SK-N-SH (cell line): ENCODE results near the gene TSPAN3. TPM values are rescaled to one million over a fixed set of nuclear protein-coding genes. Genes with fewer than 3 reads are reported as not detected.

Experiments
- CTCF ChIA-PET: fragments of 300-600, 350-600 bp; formaldehyde crosslinking; extraction: SDS; loops from one replicate; lab custom pipeline; 2021; lab: Yijun Ruan, JAX
- POLR2A ChIA-PET: fragments of 350-600 bp; sonication (Branson Sonifier 250); formaldehyde crosslinking; extraction: SDS; loops from one replicate; lab custom pipeline; 2020; ENCODE audit warnings: antibody characterized with exemption, inconsistent platforms; lab: Yijun Ruan, JAX
- DNase-seq: peaks from one replicate; pipeline ENCODE4 v3.0.0; 2012
- H2AFZ ChIP-seq: fragments of 200-600 bp; sonication (generic); 2 replicates; pipeline ENCODE4 v1.8.1; 2016; ENCODE audit warnings: antibody characterized with exemption, mild to moderate bottlenecking, low read depth
- H3F3A ChIP-seq: fragments of 200-600 bp; sonication (generic); replicated peaks from 2 replicates; pipeline ENCODE3; 2016; ENCODE audit warnings: antibody characterized with exemption, mild to moderate bottlenecking; ENCODE audit not compliant: insufficient read depth
- H3K27ac ChIP-seq, 2 experiments: fragments of 200-500 bp in 1 of 2; fragments of 200-600 bp in 1 of 2; sonication (Bioruptor generic) in 1 of 2; sonication (generic), shearing (Covaris generic) in 1 of 2; 2 replicates each; pipeline versions ENCODE4 v1.5.1 to v1.6.1; 2014 to 2016; ENCODE audit warnings: low read depth in 2 of 2, inconsistent platforms in 1 of 2, low read length in 1 of 2, mild to moderate bottlenecking in 1 of 2, mixed read lengths in 1 of 2
- H3K27me3 ChIP-seq: fragments of 200-600 bp; sonication (generic), shearing (Covaris generic); 2 replicates; pipeline ENCODE4 v1.6.1; 2016; ENCODE audit warnings: mixed run types; ENCODE audit not compliant: insufficient read depth
- H3K36me3 ChIP-seq, 2 experiments: fragments of 200-500 bp in 1 of 2; fragments of 200-600 bp in 1 of 2; sonication (Bioruptor generic) in 1 of 2; sonication (generic) in 1 of 2; replicated peaks in 1 of 2; 2 replicates each; pipeline versions ENCODE3 to v1.5.1; 2014 to 2016; ENCODE audit warnings: low read length in 1 of 2, mild to moderate bottlenecking in 1 of 2; ENCODE audit not compliant: insufficient read depth in 2 of 2, control insufficient read depth in 1 of 2
- H3K4me1 ChIP-seq, 2 experiments: fragments of 200-500 bp in 1 of 2; fragments of 200-600 bp in 1 of 2; sonication (Bioruptor generic) in 1 of 2; sonication (generic), shearing (Covaris generic) in 1 of 2; 2 replicates each; pipeline versions ENCODE4 v1.5.1 to v1.6.1; 2014 to 2016; ENCODE audit warnings: low read depth in 1 of 2, low read length in 1 of 2, mixed run types in 1 of 2; ENCODE audit not compliant: insufficient read depth in 2 of 2, control insufficient read depth in 1 of 2
- H3K4me2 ChIP-seq: fragments of 200-600 bp; sonication (generic), shearing (Covaris generic); 2 replicates; pipeline ENCODE4 v1.6.1; 2017; ENCODE audit warnings: mixed run types
- H3K4me3 ChIP-seq, 2 experiments: fragments of 200-500 bp in 1 of 2; fragments of 200-600 bp in 1 of 2; sonication (Bioruptor generic) in 1 of 2; sonication (generic), shearing (Covaris generic) in 1 of 2; 2 replicates each; pipeline versions ENCODE4 v1.5.1 to v1.8.1; 2014 to 2016; ENCODE audit warnings: low read depth in 2 of 2, inconsistent platforms in 1 of 2, low read length in 1 of 2, mild to moderate bottlenecking in 1 of 2, mixed read lengths in 1 of 2, moderate library complexity in 1 of 2
- H3K79me2 ChIP-seq: fragments of 200-600 bp; sonication (generic); 2 replicates; pipeline ENCODE4 v1.8.1; 2017; ENCODE audit warnings: mild to moderate bottlenecking; ENCODE audit not compliant: insufficient read depth
- H3K9ac ChIP-seq: fragments of 200-600 bp; sonication (generic); 2 replicates; pipeline ENCODE4 v1.6.1; 2017; ENCODE audit warnings: mixed run types
- H3K9me2 ChIP-seq: fragments of 200-600 bp; sonication (generic); 2 replicates; pipeline ENCODE4 v1.6.1; 2017; ENCODE audit warnings: mixed run types
- H3K9me3 ChIP-seq: fragments of 200-600 bp; sonication (generic); 2 replicates; pipeline ENCODE4 v1.6.1; 2017; ENCODE audit warnings: mixed run types, mild to moderate bottlenecking, moderate library complexity
- H4K20me1 ChIP-seq: fragments of 200-600 bp; sonication (generic); 2 replicates; pipeline ENCODE4 v1.6.1; 2017; ENCODE audit warnings: mild to moderate bottlenecking, mixed run types; ENCODE audit not compliant: insufficient read depth
- EP300 ChIP-seq, 2 experiments: IDR thresholded peaks; 2 replicates each; pipeline versions ENCODE4 v1.4.0 to v1.6.1; 2012; ENCODE audit warnings: borderline replicate concordance in 1 of 2, low read depth in 1 of 2, low read length in 1 of 2
- EZH2phosphoT487 ChIP-seq: fragments of 200-600 bp; sonication (generic); IDR thresholded peaks from 2 replicates; pipeline ENCODE4 v1.6.1; 2017; ENCODE audit warnings: low read depth, mixed run types, mild to moderate bottlenecking, antibody characterized with exemption, moderate library complexity, borderline replicate concordance
- IRF3 ChIP-seq: fragments of 150-350 bp; IDR thresholded peaks from 2 replicates; pipeline ENCODE4 v1.6.1; 2016; ENCODE audit warnings: mild to moderate bottlenecking, low read depth, low read length
- MXI1 ChIP-seq: IDR thresholded peaks from 2 replicates; pipeline ENCODE4 v1.6.1; 2012; ENCODE audit warnings: mild to moderate bottlenecking, low read depth, low read length, improper control_type of control experiment
- REST ChIP-seq: IDR thresholded peaks from 2 replicates; pipeline ENCODE4 v1.6.1; 2012; ENCODE audit warnings: mild to moderate bottlenecking, low read depth, low read length, moderate library complexity
- RXRA ChIP-seq: IDR thresholded peaks from 2 replicates; pipeline ENCODE4 v1.4.0; 2012; ENCODE audit warnings: low read depth, mild to moderate bottlenecking, borderline replicate concordance
- SMC3 ChIP-seq: IDR thresholded peaks from 2 replicates; pipeline ENCODE4 v1.6.1; 2012; ENCODE audit warnings: low read depth, low read length, improper control_type of control experiment
- TAF1 ChIP-seq: IDR thresholded peaks from 2 replicates; pipeline ENCODE4 v1.6.1; 2012; ENCODE audit warnings: low read depth, mild to moderate bottlenecking, low read length, moderate library complexity, borderline replicate concordance
- TCF12 ChIP-seq: IDR thresholded peaks from 2 replicates; pipeline ENCODE4 v1.4.0; 2012
- USF1 ChIP-seq: IDR thresholded peaks from 2 replicates; pipeline ENCODE4 v1.4.0; 2012; ENCODE audit warnings: low read depth, borderline replicate concordance
- ZBTB33 ChIP-seq: IDR thresholded peaks from 2 replicates; pipeline ENCODE4 v1.4.0; 2012; ENCODE audit warnings: low read depth, borderline replicate concordance
- WGBS: methylation state at CpG from one replicate; pipeline ENCODE4 v1.1.6; 2017; ENCODE audit warnings: low lambda C conversion rate; 5-methylcytosine and 5-hydroxymethylcytosine counted together
- polyA plus RNA-seq, 3 experiments: library from polyadenylated mRNA; depleted of rRNA; stranded (reverse); fragments of >200 nt; gene quantifications; 2 replicates each; pipeline ENCODE4 v1.2.3, GENCODE V29; 2012

The TSPAN3 gene
- polyA plus RNA-seq, 1 of the 3 experiments (the other 2 are of a cell fraction): 409 TPM

GRCh38 chr15:77039848-77040247, 31.1 kb downstream of the TSPAN3 start (continued):
- no peak for TF ChIP-seq RXRA
- TF ChIP-seq MXI1: no peak
- TF ChIP-seq REST: no peak
- no peak for TF ChIP-seq TCF12
- TF ChIP-seq ZBTB33: no peak
- TF ChIP-seq EZH2phosphoT487: no peak
- no peak for TF ChIP-seq EP300 (IDR thresholded peaks at IDR 0.05; ENCODE audit: borderline replicate concordance in 1 of 2, low read depth in 1 of 2, low read length in 1 of 2)
- no peak for TF ChIP-seq IRF3

GRCh38 chr15:77039217-77039533, 31.7 kb downstream of the TSPAN3 start:
- no peak for DNase-seq
- peaks cover 0 to 27% of the 10 kb centered on the region in 2 experiments for H3K36me3 ChIP-seq
- H3K79me2 ChIP-seq: no peaks in the 10 kb centered on the region
- H3K9me3 ChIP-seq: no peaks in the 10 kb centered on the region
- H3K9ac ChIP-seq: no peak overlapping the region
- 78% methylated on average over 3 of the region's 5 CpGs for WGBS
- H3K27ac ChIP-seq: no peak overlapping the region
- H3K4me2 ChIP-seq: no peak overlapping the region
- no peaks in the 10 kb centered on the region for H4K20me1 ChIP-seq
- H3K4me1 ChIP-seq: no peaks in the 10 kb centered on the region; a peak in 1 of 4 replicates
- TF ChIP-seq TAF1 (no peak), USF1 (no peak), SMC3 (no peak), EZH2phosphoT487 (no peak)
- peaks cover 16% of the 10 kb centered on the region for H3F3A ChIP-seq
- no peaks in the 10 kb centered on the region for H3K9me2 ChIP-seq
- no peaks in the 10 kb centered on the region for H3K27me3 ChIP-seq
- H2AFZ ChIP-seq: no peak overlapping the region
- ChIA-PET CTCF (no interaction called here), POLR2A (no interaction called here)
- no peak overlapping the region for H3K4me3 ChIP-seq
